ENCODE measurements around the gene NAIF1. TPM values are rescaled to one million over a fixed set of nuclear protein-coding genes. Genes with fewer than 3 reads are reported as not detected.

The NAIF1 gene
- total RNA-seq, 2 experiments from 2014 or later, result 8.6 to 14.9 TPM

DNA sequence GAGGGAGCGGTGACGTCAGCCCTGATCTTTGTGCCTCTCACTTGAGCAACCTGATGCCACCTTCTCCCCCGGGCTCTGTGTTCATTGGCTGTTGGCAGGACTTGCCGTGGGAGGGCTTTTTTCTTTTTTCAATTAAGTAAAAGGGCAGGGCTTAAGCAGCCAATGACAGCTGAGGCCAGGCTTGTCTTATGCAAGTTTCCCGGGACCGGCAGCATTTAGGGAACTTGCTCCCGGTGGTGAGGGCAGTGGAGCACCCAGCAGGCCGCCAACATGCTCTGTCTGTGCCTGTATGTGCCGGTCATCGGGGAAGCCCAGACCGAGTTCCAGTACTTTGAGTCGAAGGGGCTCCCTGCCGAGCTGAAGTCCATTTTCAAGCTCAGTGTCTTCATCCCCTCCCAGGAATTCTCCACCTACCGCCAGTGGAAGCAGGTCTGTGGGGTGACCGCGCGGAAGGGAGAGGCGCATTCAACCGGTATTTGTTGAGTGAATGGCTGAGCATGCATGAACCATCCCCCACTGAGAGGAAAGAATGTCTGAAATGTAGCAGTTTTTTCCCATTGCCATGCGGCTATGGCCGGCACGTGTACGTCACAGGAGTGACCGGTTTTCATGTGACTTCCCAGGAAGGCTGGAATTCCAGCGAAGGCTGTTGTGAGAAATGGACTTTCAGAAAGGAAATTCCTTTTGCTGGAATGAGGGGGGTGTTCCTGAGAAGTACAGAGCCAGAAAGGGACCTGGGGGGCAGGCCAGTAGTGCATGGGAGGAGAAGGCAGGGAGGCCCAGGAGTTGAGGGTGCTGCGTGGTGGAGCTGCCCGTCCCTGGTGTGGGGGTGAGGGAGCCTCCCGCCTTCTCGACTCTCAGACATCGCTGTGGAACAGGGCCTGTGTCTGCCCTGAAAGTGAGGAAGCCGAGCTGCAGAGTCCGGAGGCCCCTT, 31.4 kb upstream of the NAIF1 start:
- BruUV-seq (replicated peaks), result no TSS peak
- DNase-seq (ENCODE audit: low spot score), result no peak
- Histone ChIP-seq H3K36me3 (ENCODE audit: insufficient read depth, low read length) (peaks cover 57% of the 10 kb centered on the region; the same call in 1 of the 2 replicates), H3K79me2 (ENCODE audit: insufficient read depth, low read depth, low read length) (peaks cover 33% of the 10 kb centered on the region), H3K27ac (ENCODE audit: low read depth, low read length, poor library complexity, severe bottlenecking) (no peak overlapping the region), H3K9me2 (ENCODE audit: insufficient read depth, low read length) (no peaks in the 10 kb centered on the region), H3K4me2 (ENCODE audit: low read length) (no peak overlapping the region), H3K4me3 (ENCODE audit: low read depth, low read length, poor library complexity, severe bottlenecking) (no peak overlapping the region), H3K4me1 (ENCODE audit: insufficient read depth, low read length, poor library complexity, severe bottlenecking) (peaks cover 17% of the 10 kb centered on the region), H3K9me3 (ENCODE audit: low read length) (no peaks in the 10 kb centered on the region), H2AFZ (ENCODE audit: low read length) (no peak overlapping the region), H4K20me1 (ENCODE audit: insufficient read depth, low read length) (no peaks in the 10 kb centered on the region; the same call in 1 of the 2 replicates)
- intact Hi-C loops (cut with micrococcal nuclease; ENCODE audit: unreplicated experiment), result no loop called here
- TF ChIP-seq, protein P1, sequence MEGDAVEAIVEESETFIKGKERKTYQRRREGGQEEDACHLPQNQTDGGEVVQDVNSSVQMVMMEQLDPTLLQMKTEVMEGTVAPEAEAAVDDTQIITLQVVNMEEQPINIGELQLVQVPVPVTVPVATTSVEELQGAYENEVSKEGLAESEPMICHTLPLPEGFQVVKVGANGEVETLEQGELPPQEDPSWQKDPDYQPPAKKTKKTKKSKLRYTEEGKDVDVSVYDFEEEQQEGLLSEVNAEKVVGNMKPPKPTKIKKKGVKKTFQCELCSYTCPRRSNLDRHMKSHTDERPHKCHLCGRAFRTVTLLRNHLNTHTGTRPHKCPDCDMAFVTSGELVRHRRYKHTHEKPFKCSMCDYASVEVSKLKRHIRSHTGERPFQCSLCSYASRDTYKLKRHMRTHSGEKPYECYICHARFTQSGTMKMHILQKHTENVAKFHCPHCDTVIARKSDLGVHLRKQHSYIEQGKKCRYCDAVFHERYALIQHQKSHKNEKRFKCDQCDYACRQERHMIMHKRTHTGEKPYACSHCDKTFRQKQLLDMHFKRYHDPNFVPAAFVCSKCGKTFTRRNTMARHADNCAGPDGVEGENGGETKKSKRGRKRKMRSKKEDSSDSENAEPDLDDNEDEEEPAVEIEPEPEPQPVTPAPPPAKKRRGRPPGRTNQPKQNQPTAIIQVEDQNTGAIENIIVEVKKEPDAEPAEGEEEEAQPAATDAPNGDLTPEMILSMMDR (conservative IDR thresholded peaks at IDR 0.05; ENCODE audit: low read length), result no peak
- no peak for TF ChIP-seq EZH2phosphoT487 (IDR thresholded peaks at IDR 0.05; ENCODE audit: borderline replicate concordance, low read depth, low read length)
- CTCF ChIA-PET (ENCODE audit: unreplicated experiment), result interaction anchor here (0.6 kb wide), 2 partner anchors 13 to 1235 kb away, joined by 3 read pairs; no protein-coding TSS in a partner anchor
- POLR2A ChIA-PET, result interaction anchor here (1.2 kb wide), 1 partner anchor 78 kb away, joined by 3 read pairs; no protein-coding TSS in a partner anchor

DNA sequence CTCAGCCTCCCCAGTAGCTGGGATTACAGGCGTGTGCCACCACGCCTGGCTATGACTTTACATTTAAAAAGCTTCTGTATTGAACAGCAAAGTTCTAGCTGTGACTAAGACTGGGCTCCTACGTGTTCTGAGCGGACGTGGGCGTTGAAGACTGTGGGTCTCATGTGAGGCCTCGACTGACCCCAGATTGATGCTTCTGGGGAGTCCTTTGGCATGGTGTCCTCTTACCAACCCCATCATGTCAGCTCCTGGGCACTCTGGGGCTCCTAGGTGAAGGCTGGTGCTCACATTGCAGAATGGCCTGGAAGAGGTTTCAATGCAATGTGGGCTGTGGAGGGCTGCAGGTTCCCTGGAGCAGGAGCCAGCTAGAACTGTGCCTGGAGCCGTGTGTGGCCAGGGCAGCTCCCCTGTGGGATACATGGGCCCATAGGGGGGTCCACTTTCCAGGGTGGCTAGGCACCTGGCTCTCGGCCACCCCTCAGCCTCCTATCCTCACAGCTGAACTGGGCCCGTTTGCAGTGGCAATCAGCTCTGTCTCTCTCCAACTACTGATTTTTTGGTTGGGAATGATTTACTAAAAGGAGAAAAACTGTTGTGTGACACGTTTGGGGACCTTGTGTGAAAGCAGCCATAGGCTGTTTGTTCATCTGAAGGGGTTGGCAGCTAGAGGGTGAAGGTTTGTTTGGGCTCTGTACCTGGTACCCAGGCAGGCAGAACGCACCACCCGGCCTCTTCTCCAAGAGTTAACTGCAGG, 30.6 kb upstream of the NAIF1 start:
- no TSS peak for BruUV-seq (replicated peaks)
- no peak overlapping the region for H3K4me3 ChIP-seq (ENCODE audit: low read depth, low read length, poor library complexity, severe bottlenecking)
- H3K79me2 ChIP-seq (ENCODE audit: insufficient read depth, low read depth, low read length), result peaks cover 41% of the 10 kb centered on the region
- TF ChIP-seq EZH2phosphoT487 (IDR thresholded peaks at IDR 0.05; ENCODE audit: borderline replicate concordance, low read depth, low read length), result no peak
- TF ChIP-seq, protein P1 (conservative IDR thresholded peaks at IDR 0.05; ENCODE audit: low read length), result no peak
- no peak overlapping the region for H3K4me2 ChIP-seq (ENCODE audit: low read length)
- no peaks in the 10 kb centered on the region for H3K9me2 ChIP-seq (ENCODE audit: insufficient read depth, low read length)
- peaks cover 54% of the 10 kb centered on the region; the same call in 1 of the 2 replicates for H3K36me3 ChIP-seq (ENCODE audit: insufficient read depth, low read length)
- intact Hi-C loops (cut with micrococcal nuclease; ENCODE audit: unreplicated experiment), result no loop called here
- H3K9me3 ChIP-seq (ENCODE audit: low read length), result no peaks in the 10 kb centered on the region
- H3K4me1 ChIP-seq (ENCODE audit: insufficient read depth, low read length, poor library complexity, severe bottlenecking), result peaks cover 19% of the 10 kb centered on the region
- no peak overlapping the region for H2AFZ ChIP-seq (ENCODE audit: low read length)
- ChIA-PET POLR2A (interaction anchor here (1.2 kb wide), 1 partner anchor 77 kb away, joined by 3 read pairs; no protein-coding TSS in a partner anchor), CTCF (ENCODE audit: unreplicated experiment) (interaction anchor here (0.6 kb wide), 1 partner anchor 13 kb away, joined by 3 read pairs; no protein-coding TSS in a partner anchor)
- H4K20me1 ChIP-seq (ENCODE audit: insufficient read depth, low read length), result peaks cover 5% of the 10 kb centered on the region
- no peak for DNase-seq (ENCODE audit: low spot score)
- no peak overlapping the region for H3K27ac ChIP-seq (ENCODE audit: low read depth, low read length, poor library complexity, severe bottlenecking)
